Spleen (tissue), 7 donors: ENCODE data around the gene IL2RG.

Experiments used
- POLR2A ChIP-seq, 3 donors: fragments of 450-650 bp; IDR thresholded peaks; one replicate each; pipeline ENCODE4 v1.5.1; 2017; ENCODE audit warnings: antibody characterized with exemption in 3 of 3, mild to moderate bottlenecking in 1 of 3
- POLR2AphosphoS5 ChIP-seq, 3 donors: sonication (generic); formaldehyde crosslinking; IDR thresholded peaks; one replicate each; pipeline ENCODE4 v1.5.1; 2017; ENCODE audit warnings: antibody characterized with exemption in 3 of 3
- TF ChIP-seq, protein P1 (sequence below), 11 experiments: fragments of 200-600 bp in 7 of 11; fragments of 450-650 bp in 4 of 11; sonication (generic) in 4 of 11; IDR thresholded peaks in 8 of 11; conservative IDR thresholded peaks in 3 of 11; 1 replicate in 7 of 11; 2 replicates in 4 of 11; pipeline versions ENCODE4 v1.4.0 to v1.8.0; 2016 to 2021; ENCODE audit warnings: antibody characterized with exemption in 11 of 11, inconsistent platforms in 4 of 11, mild to moderate bottlenecking in 1 of 11
- donor health status: DM: no; HTN: no; CAD: no; lungs with moderate emphysema.
- donor health status: DM: no; HTN: no; CAD: no.
- donor health status: DM: no; HTN: no; CAD: no.

DNA sequence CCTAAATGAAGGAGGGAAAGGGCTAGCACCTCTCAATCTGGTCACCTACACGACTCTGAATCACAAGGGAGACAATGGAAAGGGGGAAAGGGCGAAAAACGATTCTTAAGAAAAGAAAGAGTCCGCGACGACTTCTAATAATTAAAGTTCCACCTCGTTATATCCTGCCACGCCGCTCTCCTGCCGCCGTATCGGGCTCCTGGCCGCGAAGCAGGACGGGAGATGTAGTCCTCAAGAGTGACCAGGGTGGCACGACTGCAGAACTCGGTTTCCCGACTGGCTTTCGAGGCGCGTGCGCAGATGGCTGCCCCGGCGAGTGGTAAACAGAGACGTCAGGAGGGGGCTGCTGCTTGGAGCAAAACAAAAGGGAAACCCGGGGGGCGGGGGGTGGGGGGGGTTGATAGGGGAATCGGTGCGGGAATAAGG is 15.8 kb downstream of the IL2RG start, which contains the start of gene FOXO4:
- TF ChIP-seq POLR2AphosphoS5 (IDR thresholded peaks at IDR 0.05): peak; percentile 81 to 83 (median 83)
- TF ChIP-seq, protein P1, sequence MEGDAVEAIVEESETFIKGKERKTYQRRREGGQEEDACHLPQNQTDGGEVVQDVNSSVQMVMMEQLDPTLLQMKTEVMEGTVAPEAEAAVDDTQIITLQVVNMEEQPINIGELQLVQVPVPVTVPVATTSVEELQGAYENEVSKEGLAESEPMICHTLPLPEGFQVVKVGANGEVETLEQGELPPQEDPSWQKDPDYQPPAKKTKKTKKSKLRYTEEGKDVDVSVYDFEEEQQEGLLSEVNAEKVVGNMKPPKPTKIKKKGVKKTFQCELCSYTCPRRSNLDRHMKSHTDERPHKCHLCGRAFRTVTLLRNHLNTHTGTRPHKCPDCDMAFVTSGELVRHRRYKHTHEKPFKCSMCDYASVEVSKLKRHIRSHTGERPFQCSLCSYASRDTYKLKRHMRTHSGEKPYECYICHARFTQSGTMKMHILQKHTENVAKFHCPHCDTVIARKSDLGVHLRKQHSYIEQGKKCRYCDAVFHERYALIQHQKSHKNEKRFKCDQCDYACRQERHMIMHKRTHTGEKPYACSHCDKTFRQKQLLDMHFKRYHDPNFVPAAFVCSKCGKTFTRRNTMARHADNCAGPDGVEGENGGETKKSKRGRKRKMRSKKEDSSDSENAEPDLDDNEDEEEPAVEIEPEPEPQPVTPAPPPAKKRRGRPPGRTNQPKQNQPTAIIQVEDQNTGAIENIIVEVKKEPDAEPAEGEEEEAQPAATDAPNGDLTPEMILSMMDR (IDR thresholded peaks at IDR 0.05 in 8 of 11, conservative IDR thresholded peaks at IDR 0.05 in 3 of 11): no peak
- no peak for TF ChIP-seq POLR2A (IDR thresholded peaks at IDR 0.05)
